GM23338 (cell line): ENCODE data around the gene ANKZF1. TPM values are rescaled to one million over a fixed set of nuclear protein-coding genes. Genes with fewer than 3 reads are reported as not detected.

Experiments
- ATAC-seq: fragments of 200-7000 bp; cut with Tn5 transposase; 3 replicates; pipeline ENCODE4 v1.9.1; 2020
- DNase-seq: peaks from one replicate; pipeline ENCODE4 v3.0.0-alpha.2; 2015; ENCODE audit warnings: low spot score
- H2AFZ ChIP-seq: fragments of 200-600 bp; sonication (generic); 2 replicates; pipeline ENCODE4 v1.8.0; 2016; ENCODE audit warnings: antibody characterized with exemption, mild to moderate bottlenecking, moderate library complexity
- H3F3A ChIP-seq: fragments of 200-600 bp; sonication (generic); replicated peaks from 2 replicates; pipeline ENCODE4 v1.8.0; 2017; ENCODE audit warnings: antibody characterized with exemption, mixed run types, low read depth
- H3K27ac ChIP-seq: fragments of 200-600 bp; sonication (generic); 2 replicates; pipeline ENCODE4 v1.6.1; 2016; ENCODE audit warnings: low read depth
- H3K27me3 ChIP-seq: fragments of 200-600 bp; sonication (generic); 2 replicates; pipeline ENCODE4 v1.8.0; 2016; ENCODE audit warnings: mild to moderate bottlenecking, mixed run types, moderate library complexity; ENCODE audit not compliant: insufficient read depth
- H3K36me3 ChIP-seq: fragments of 200-600 bp; sonication (generic); 2 replicates; pipeline ENCODE4 v1.8.0; 2016; ENCODE audit warnings: mild to moderate bottlenecking; ENCODE audit not compliant: insufficient read depth
- H3K4me1 ChIP-seq: fragments of 200-600 bp; sonication (generic); 2 replicates; pipeline ENCODE4 v1.8.0; 2016; ENCODE audit warnings: mild to moderate bottlenecking, moderate library complexity; ENCODE audit not compliant: insufficient read depth
- H3K4me2 ChIP-seq: fragments of 200-600 bp; sonication (generic); 2 replicates; pipeline ENCODE4 v1.7.1; 2017; ENCODE audit warnings: mixed run types
- H3K4me3 ChIP-seq: fragments of 200-600 bp; sonication (generic); 2 replicates; pipeline ENCODE4 v1.6.1; 2016; ENCODE audit warnings: mixed run types
- H3K79me2 ChIP-seq: fragments of 200-600 bp; sonication (generic); replicated peaks from 2 replicates; pipeline ENCODE4 v1.8.0; 2017; ENCODE audit warnings: mild to moderate bottlenecking; ENCODE audit not compliant: insufficient read depth
- H3K9me2 ChIP-seq: fragments of 200-600 bp; sonication (generic); 2 replicates; pipeline ENCODE4 v1.8.0; 2017; ENCODE audit not compliant: insufficient read depth
- H4K20me1 ChIP-seq: fragments of 200-600 bp; sonication (generic); replicated peaks from 2 replicates; pipeline ENCODE4 v1.8.0; 2017; ENCODE audit warnings: mild to moderate bottlenecking; ENCODE audit not compliant: insufficient read depth
- H3K27ac Mint-ChIP-seq: 2 replicates; pipeline ENCODE4 v1.8.0; 2020; ENCODE audit warnings: inconsistent platforms, mild to moderate bottlenecking, moderate library complexity, mixed read lengths
- H3K27me3 Mint-ChIP-seq: 3 replicates; pipeline ENCODE4 v1.8.0; 2022; ENCODE audit warnings: low read depth, mild to moderate bottlenecking, moderate library complexity, mixed read lengths, inconsistent platforms; ENCODE audit not compliant: insufficient read depth, poor library complexity
- H3K36me3 Mint-ChIP-seq: 3 replicates; pipeline ENCODE4 v1.8.0; 2021; ENCODE audit warnings: low read depth, mild to moderate bottlenecking, inconsistent platforms, moderate library complexity, mixed read lengths
- H3K4me1 Mint-ChIP-seq: 3 replicates; pipeline ENCODE4 v1.8.0; 2020; ENCODE audit warnings: mild to moderate bottlenecking, inconsistent platforms, mixed read lengths
- H3K4me3 Mint-ChIP-seq: 3 replicates; pipeline ENCODE4 v1.8.0; 2021; ENCODE audit warnings: moderate library complexity, mild to moderate bottlenecking, inconsistent platforms, mixed read lengths
- H3K9me3 Mint-ChIP-seq: 3 replicates; pipeline ENCODE4 v1.8.0; 2020; ENCODE audit warnings: moderate library complexity, mild to moderate bottlenecking, inconsistent platforms, mixed read lengths
- CREB1 ChIP-seq: fragments of 250-450 bp; sonication (Bioruptor Pico); IDR thresholded peaks from 2 replicates; pipeline ENCODE4 v1.5.0; 2020; ENCODE audit warnings: low read depth, mild to moderate bottlenecking, moderate library complexity
- EZH2 ChIP-seq: fragments of 200-600 bp; sonication (generic); IDR thresholded peaks from one replicate; pipeline ENCODE4 v1.8.0; 2017; ENCODE audit warnings: antibody characterized with exemption, mild to moderate bottlenecking, low read depth; ENCODE audit not compliant: unreplicated experiment
- EZH2phosphoT487 ChIP-seq: fragments of 200-600 bp; sonication (generic); IDR thresholded peaks from one replicate; pipeline ENCODE4 v1.8.1; 2018; ENCODE audit warnings: antibody characterized with exemption; ENCODE audit not compliant: unreplicated experiment
- JUNB ChIP-seq: IDR thresholded peaks from one replicate; pipeline ENCODE4 v1.6.1; 2016; ENCODE audit warnings: antibody characterized with exemption; ENCODE audit not compliant: unreplicated experiment
- NANOG ChIP-seq: IDR thresholded peaks from 2 replicates; pipeline ENCODE4 v1.6.1; 2016; ENCODE audit warnings: antibody characterized with exemption, borderline replicate concordance
- POLR2AphosphoS5 ChIP-seq: IDR thresholded peaks from 2 replicates; pipeline ENCODE4 v1.6.1; 2016; ENCODE audit warnings: antibody characterized with exemption, low read depth
- STAT1 ChIP-seq: IDR thresholded peaks from one replicate; pipeline ENCODE4 v1.6.1; 2016; ENCODE audit warnings: antibody characterized with exemption; ENCODE audit not compliant: unreplicated experiment
- ZNF114 ChIP-seq: fragments of 250-450 bp; sonication (Bioruptor Pico); IDR thresholded peaks from 2 replicates; pipeline ENCODE4 v1.5.0; 2020; ENCODE audit warnings: mild to moderate bottlenecking, moderate library complexity
- ZNF331 ChIP-seq: fragments of 250-450 bp; sonication (Bioruptor Pico); IDR thresholded peaks from 2 replicates; pipeline ENCODE4 v1.5.0; 2020; ENCODE audit warnings: low read depth, mild to moderate bottlenecking, moderate library complexity
- polyA plus RNA-seq: library from polyadenylated mRNA; unstranded; fragments of >200 nt; fragmentation: Nextera tagmentation; extraction: Ambion mirVana; gene quantifications from 2 replicates; pipeline ENCODE4 v1.2.1, GENCODE V29; 2016
- total RNA-seq: library from RNA; depleted of rRNA; stranded (reverse); fragments of >200 nt; shearing (Covaris generic); gene quantifications from 2 replicates; pipeline ENCODE4 v1.2.3, GENCODE V29; 2014
- TF ChIP-seq, protein P1 (sequence below): IDR thresholded peaks from one replicate; pipeline ENCODE4 v1.6.1; 2018; ENCODE audit warnings: antibody characterized with exemption; ENCODE audit not compliant: unreplicated experiment
- TF ChIP-seq, protein P2 (sequence below), 2 experiments: fragments of 200-600 bp in 1 of 2; sonication (generic) in 1 of 2; conservative IDR thresholded peaks; 2 replicates each; pipeline versions ENCODE4 v1.5.1 to v1.6.1; 2016 to 2017; ENCODE audit warnings: antibody characterized with exemption in 2 of 2, low read depth in 2 of 2, mild to moderate bottlenecking in 2 of 2, moderate library complexity in 1 of 2
- TF ChIP-seq, protein P3 (sequence below): fragments of 250-450 bp; sonication (Bioruptor Pico); IDR thresholded peaks from 2 replicates; pipeline ENCODE4 v1.5.0; 2020; ENCODE audit warnings: mild to moderate bottlenecking, moderate library complexity
- TF ChIP-seq, protein P4 (sequence below): IDR thresholded peaks from 2 replicates; pipeline ENCODE4 v1.6.1; 2016; ENCODE audit warnings: antibody characterized with exemption

ANKZF1 gene
- total and polyA plus RNA-seq, 2 experiments from 2014 or later, result 29.9 to 61.9 TPM

DNA sequence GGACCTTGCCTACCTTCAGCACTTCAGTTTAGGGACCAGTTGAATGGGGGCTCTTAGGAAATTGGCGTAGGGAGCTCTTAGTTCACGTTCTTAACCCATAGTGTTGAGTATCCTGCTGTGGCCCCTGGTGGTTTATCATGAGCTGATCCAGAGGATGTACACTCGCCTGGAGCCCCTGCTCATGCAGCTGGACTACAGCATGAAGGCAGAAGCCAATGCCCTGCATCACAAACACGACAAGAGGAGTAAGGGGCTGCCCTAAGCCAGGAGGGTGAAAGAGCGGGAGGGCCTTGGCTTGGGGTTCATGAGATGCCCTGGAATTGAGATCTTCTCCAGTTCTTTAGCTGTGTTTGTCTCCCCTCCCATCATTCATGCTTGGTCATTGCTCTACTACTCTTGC, 48.6 kb upstream of the ANKZF1 start:
- Histone ChIP-seq H3K27me3 (no peaks in the 10 kb centered on the region), H3K79me2 (peaks cover 7% of the 10 kb centered on the region), H3K36me3 (no peaks in the 10 kb centered on the region), H3F3A (peaks cover 18% of the 10 kb centered on the region), H2AFZ (no peak overlapping the region), H3K9me2 (no peaks in the 10 kb centered on the region), H3K4me2 (no peak overlapping the region), H3K4me1 (peaks cover 9% of the 10 kb centered on the region), H3K27ac (no peak overlapping the region), H3K4me3 (no peak overlapping the region), H4K20me1 (no peaks in the 10 kb centered on the region; the same call in 1 of the 2 replicates)
- Mint-ChIP-seq H3K27me3 (peaks cover 5% of the 10 kb centered on the region), H3K9me3 (no peaks in the 10 kb centered on the region; the same call in 2 of the 3 replicates), H3K27ac (no peak overlapping the region), H3K36me3 (peaks cover 30% of the 10 kb centered on the region), H3K4me1 (peaks cover 8% of the 10 kb centered on the region; the same call in 2 of the 3 replicates), H3K4me3 (no peak overlapping the region)
- DNase-seq (no peak), ATAC-seq (no peak)
- no peak for TF ChIP-seq EZH2
- TF ChIP-seq, protein P1, sequence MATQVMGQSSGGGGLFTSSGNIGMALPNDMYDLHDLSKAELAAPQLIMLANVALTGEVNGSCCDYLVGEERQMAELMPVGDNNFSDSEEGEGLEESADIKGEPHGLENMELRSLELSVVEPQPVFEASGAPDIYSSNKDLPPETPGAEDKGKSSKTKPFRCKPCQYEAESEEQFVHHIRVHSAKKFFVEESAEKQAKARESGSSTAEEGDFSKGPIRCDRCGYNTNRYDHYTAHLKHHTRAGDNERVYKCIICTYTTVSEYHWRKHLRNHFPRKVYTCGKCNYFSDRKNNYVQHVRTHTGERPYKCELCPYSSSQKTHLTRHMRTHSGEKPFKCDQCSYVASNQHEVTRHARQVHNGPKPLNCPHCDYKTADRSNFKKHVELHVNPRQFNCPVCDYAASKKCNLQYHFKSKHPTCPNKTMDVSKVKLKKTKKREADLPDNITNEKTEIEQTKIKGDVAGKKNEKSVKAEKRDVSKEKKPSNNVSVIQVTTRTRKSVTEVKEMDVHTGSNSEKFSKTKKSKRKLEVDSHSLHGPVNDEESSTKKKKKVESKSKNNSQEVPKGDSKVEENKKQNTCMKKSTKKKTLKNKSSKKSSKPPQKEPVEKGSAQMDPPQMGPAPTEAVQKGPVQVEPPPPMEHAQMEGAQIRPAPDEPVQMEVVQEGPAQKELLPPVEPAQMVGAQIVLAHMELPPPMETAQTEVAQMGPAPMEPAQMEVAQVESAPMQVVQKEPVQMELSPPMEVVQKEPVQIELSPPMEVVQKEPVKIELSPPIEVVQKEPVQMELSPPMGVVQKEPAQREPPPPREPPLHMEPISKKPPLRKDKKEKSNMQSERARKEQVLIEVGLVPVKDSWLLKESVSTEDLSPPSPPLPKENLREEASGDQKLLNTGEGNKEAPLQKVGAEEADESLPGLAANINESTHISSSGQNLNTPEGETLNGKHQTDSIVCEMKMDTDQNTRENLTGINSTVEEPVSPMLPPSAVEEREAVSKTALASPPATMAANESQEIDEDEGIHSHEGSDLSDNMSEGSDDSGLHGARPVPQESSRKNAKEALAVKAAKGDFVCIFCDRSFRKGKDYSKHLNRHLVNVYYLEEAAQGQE, result no peak
- TF ChIP-seq, protein P2, sequence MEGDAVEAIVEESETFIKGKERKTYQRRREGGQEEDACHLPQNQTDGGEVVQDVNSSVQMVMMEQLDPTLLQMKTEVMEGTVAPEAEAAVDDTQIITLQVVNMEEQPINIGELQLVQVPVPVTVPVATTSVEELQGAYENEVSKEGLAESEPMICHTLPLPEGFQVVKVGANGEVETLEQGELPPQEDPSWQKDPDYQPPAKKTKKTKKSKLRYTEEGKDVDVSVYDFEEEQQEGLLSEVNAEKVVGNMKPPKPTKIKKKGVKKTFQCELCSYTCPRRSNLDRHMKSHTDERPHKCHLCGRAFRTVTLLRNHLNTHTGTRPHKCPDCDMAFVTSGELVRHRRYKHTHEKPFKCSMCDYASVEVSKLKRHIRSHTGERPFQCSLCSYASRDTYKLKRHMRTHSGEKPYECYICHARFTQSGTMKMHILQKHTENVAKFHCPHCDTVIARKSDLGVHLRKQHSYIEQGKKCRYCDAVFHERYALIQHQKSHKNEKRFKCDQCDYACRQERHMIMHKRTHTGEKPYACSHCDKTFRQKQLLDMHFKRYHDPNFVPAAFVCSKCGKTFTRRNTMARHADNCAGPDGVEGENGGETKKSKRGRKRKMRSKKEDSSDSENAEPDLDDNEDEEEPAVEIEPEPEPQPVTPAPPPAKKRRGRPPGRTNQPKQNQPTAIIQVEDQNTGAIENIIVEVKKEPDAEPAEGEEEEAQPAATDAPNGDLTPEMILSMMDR (conservative IDR thresholded peaks at IDR 0.05; ENCODE audit: low read depth in 2 of 2), result no peak
- no peak for TF ChIP-seq EZH2phosphoT487
- TF ChIP-seq CREB1 (CRISPR knock-in tag), result no peak
- no peak for TF ChIP-seq JUNB
- TF ChIP-seq, protein P3, sequence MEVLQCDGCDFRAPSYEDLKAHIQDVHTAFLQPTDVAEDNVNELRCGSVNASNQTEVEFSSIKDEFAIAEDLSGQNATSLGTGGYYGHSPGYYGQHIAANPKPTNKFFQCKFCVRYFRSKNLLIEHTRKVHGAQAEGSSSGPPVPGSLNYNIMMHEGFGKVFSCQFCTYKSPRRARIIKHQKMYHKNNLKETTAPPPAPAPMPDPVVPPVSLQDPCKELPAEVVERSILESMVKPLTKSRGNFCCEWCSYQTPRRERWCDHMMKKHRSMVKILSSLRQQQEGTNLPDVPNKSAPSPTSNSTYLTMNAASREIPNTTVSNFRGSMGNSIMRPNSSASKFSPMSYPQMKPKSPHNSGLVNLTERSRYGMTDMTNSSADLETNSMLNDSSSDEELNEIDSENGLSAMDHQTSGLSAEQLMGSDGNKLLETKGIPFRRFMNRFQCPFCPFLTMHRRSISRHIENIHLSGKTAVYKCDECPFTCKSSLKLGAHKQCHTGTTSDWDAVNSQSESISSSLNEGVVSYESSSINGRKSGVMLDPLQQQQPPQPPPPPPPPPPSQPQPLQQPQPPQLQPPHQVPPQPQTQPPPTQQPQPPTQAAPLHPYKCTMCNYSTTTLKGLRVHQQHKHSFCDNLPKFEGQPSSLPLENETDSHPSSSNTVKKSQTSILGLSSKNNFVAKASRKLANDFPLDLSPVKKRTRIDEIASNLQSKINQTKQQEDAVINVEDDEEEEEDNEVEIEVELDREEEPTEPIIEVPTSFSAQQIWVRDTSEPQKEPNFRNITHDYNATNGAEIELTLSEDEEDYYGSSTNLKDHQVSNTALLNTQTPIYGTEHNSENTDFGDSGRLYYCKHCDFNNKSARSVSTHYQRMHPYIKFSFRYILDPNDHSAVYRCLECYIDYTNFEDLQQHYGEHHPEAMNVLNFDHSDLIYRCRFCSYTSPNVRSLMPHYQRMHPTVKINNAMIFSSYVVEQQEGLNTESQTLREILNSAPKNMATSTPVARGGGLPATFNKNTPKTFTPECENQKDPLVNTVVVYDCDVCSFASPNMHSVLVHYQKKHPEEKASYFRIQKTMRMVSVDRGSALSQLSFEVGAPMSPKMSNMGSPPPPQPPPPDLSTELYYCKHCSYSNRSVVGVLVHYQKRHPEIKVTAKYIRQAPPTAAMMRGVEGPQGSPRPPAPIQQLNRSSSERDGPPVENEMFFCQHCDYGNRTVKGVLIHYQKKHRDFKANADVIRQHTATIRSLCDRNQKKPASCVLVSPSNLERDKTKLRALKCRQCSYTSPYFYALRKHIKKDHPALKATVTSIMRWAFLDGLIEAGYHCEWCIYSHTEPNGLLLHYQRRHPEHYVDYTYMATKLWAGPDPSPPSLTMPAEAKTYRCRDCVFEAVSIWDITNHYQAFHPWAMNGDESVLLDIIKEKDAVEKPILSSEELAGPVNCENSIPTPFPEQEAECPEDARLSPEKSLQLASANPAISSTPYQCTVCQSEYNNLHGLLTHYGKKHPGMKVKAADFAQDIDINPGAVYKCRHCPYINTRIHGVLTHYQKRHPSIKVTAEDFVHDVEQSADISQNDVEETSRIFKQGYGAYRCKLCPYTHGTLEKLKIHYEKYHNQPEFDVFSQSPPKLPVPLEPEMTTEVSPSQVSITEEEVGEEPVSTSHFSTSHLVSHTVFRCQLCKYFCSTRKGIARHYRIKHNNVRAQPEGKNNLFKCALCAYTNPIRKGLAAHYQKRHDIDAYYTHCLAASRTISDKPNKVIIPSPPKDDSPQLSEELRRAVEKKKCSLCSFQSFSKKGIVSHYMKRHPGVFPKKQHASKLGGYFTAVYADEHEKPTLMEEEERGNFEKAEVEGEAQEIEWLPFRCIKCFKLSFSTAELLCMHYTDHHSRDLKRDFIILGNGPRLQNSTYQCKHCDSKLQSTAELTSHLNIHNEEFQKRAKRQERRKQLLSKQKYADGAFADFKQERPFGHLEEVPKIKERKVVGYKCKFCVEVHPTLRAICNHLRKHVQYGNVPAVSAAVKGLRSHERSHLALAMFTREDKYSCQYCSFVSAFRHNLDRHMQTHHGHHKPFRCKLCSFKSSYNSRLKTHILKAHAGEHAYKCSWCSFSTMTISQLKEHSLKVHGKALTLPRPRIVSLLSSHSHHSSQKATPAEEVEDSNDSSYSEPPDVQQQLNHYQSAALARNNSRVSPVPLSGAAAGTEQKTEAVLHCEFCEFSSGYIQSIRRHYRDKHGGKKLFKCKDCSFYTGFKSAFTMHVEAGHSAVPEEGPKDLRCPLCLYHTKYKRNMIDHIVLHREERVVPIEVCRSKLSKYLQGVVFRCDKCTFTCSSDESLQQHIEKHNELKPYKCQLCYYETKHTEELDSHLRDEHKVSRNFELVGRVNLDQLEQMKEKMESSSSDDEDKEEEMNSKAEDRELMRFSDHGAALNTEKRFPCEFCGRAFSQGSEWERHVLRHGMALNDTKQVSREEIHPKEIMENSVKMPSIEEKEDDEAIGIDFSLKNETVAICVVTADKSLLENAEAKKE (CRISPR knock-in tag), result no peak
- TF ChIP-seq ZNF114 (CRISPR knock-in tag), result no peak
- TF ChIP-seq STAT1, result no peak
- no peak for TF ChIP-seq ZNF331 (CRISPR knock-in tag)
- TF ChIP-seq NANOG, result no peak
- no peak for TF ChIP-seq POLR2AphosphoS5
- TF ChIP-seq, protein P4, sequence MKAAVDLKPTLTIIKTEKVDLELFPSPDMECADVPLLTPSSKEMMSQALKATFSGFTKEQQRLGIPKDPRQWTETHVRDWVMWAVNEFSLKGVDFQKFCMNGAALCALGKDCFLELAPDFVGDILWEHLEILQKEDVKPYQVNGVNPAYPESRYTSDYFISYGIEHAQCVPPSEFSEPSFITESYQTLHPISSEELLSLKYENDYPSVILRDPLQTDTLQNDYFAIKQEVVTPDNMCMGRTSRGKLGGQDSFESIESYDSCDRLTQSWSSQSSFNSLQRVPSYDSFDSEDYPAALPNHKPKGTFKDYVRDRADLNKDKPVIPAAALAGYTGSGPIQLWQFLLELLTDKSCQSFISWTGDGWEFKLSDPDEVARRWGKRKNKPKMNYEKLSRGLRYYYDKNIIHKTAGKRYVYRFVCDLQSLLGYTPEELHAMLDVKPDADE, result no peak
